ENCODE measurements around the gene MITF.

DNA sequence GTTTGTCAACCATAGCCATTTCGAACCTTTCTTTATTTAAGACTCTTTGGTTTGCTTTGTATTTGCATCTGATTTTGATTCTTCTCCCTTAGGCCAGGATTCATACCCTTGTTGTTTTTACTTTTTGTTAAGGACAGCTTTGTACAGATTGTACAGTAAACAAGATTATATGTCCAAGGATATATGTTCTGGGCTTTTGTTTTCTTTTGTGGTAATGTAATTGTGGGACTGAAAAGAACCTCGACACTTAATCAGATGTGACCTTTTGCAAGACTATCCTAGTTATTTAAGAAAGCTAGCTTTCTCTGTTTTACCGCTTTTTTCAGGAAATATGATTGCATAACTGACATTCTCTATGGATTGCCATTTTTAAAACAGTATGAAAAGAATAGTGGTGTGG lies 193.2 kb downstream of the MITF start:
- TF ChIP-seq POLR2A (IDR thresholded peaks at IDR 0.05; ENCODE audit: low read depth, low read length), result no peak
- no peak for TF ChIP-seq TAF1 (IDR thresholded peaks at IDR 0.05; ENCODE audit: borderline replicate concordance, low read depth, low read length)
